Right lung (tissue), 10 donors: ENCODE data around the gene FANCD2. TPM values are rescaled to one million over a fixed set of nuclear protein-coding genes. Genes with fewer than 3 reads are reported as not detected.
"Not testable (repeated sequence)": the region's sequence is repeated elsewhere in the genome, so short reads cannot be mapped to it uniquely, and the experiment has no call there.

Source experiments
- DNase-seq, 2 donors: peaks; one replicate each; pipeline ENCODE4 v3.0.0-alpha.2; 2013
- long read RNA-seq, 8 donors: transcript quantifications; one replicate each; lab custom pipeline, GENCODE V29; 2026
- polyA plus RNA-seq, 5 donors: library from polyadenylated mRNA; unstranded; fragments of 120-200 nt; gene quantifications; one replicate each; pipeline versions ENCODE4 v1.2.1 to v1.2.3, GENCODE V29; 2013; ENCODE audit warnings: inconsistent platforms in 1 of 5, low replicate concordance in 1 of 5; ENCODE audit not compliant: insufficient read length in 5 of 5, insufficient read depth in 1 of 5

Gene FANCD2
- polyA plus RNA-seq: 10 to 100 TPM; 15.5 to 29.0 (median 21.6) TPM
- long read RNA-seq, donor 1, partial matches to known transcripts: 0 of 2 reads
- long read RNA-seq, donor 1, other reads (novel, unspliced or antisense): 0 of 2 reads
- long read RNA-seq, donor 2: 0 reads
- long read RNA-seq, donor 3: 0 reads
- long read RNA-seq, donor 4, partial matches to known transcripts: 0 of 1 reads
- long read RNA-seq, donor 4, other reads (novel, unspliced or antisense): 0 of 1 reads
- long read RNA-seq, donor 5, partial matches to known transcripts: 0 of 1 reads
- long read RNA-seq, donor 5, other reads (novel, unspliced or antisense): 0 of 1 reads
- long read RNA-seq, donor 6: 0 reads
- long read RNA-seq, donor 7: 0 reads
- long read RNA-seq, donor 8: 0 reads

DNA sequence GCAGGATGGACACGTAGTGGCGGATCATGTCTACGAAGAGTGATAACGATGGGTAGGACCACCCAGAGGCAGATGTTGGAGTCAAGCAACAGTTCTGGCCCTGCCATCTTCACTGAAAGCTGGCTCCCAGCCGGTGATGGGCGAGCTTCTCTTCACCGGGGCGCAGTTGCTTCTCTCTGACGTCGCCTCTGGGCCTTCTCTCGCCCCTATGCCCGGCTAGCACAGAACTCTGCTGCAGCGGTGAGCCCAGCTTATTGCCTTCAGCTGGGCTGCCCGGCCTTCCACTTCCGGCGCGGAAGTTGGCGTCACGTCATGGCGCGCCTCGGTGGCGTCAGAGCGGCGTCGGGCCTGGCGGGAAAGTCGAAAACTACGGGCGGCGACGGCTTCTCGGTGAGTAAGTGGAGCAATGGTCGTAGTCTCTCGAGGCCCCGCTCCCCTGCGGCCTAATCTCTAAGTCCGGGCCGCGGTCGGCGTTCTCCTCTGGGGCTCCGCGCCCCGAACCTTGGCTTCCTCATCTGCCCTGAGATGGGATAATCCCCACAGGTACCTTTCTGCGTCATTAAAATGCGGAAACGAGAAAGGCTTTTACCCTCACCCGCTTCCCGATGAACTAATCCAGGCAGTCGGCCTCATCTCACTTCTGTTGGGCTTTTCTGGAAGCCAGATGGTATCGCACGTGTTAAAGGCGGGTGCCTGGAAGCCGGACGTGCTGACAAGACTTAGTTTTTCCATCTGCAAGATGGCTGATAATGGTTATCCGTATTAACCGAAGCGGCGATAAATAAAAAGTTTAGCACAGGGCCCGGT is at the start of gene FANCD2:
FANCD2 (plus strand) TSS at position 354 of the 807 bp plus-strand sequence. CDS start 2,221 bp downstream, outside the sequence.
- DNase-seq: peak; percentile 86 to 91

DNA sequence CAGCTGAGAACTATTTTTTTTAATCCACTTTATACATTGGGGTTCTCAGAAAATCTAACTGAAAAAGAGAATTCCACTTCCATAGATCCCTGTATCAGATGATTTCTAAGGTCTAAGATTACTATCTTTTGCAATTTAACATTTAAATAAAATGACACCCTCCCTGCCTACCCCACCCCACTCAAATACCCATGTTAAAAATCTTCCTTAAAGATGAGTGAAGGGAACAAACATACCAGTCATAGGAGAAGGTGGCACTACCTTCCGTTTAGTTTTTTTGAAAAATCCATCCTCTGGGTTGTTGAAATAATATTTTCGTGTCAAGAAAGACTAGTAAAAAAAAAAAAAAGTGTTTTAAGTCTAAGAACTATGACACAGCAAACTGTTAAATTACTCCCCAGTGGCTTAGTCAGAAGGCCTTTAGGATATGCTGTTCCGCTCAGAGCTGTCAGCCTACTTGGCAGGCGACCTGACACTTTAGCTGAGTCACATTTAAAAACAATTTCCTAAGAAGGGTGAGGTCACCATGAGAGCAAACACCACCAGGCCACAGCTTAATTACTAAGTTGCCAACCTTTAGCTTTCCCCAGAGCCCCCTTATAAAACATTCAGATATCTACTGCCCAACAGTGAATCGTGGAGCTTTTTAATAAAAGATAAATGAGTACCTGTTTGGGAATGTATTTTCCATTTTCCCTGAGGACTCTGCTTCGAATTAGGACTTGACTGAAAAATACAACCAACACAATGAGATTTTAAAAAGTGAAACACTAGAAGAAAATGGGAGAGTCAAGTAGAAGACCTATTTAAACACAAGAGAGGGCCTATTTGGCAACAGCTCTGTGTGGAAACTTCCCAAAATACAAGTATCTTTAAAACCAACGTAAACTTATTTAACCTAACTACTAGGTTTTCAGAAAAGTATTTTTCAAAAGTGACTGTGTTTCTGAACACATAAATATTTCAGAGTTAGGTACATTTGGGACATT is 49.2 kb upstream of the FANCD2 start:
- no peak for DNase-seq

DNA sequence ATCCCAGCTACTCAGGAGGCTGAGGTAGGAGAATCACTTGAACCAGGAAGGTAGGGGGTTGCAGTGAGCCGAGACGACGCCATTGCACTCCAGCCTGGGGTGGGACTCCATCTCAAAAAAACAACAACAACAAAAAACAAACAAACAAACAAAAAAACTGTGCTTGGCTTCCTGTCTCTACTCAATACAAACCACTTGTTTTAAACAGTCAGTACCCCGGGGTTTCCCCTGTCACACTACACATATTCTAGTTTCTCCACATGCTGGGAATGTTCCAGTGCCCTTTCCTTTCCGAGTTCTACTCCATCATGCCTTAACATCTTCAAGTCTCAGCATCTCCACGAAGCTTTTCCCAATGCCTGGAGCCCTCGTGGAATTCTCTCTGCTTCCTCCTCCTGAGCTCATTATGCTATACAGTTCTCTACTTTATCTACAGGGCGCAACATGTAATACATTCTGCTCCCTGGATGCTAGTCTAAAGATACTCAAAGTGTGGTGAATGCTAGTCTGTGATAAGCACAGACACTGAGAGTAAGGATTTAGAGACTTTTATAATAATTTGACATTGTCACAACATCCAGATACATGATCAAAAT is 47.4 kb upstream of the FANCD2 start:
- DNase-seq: no peak

DNA sequence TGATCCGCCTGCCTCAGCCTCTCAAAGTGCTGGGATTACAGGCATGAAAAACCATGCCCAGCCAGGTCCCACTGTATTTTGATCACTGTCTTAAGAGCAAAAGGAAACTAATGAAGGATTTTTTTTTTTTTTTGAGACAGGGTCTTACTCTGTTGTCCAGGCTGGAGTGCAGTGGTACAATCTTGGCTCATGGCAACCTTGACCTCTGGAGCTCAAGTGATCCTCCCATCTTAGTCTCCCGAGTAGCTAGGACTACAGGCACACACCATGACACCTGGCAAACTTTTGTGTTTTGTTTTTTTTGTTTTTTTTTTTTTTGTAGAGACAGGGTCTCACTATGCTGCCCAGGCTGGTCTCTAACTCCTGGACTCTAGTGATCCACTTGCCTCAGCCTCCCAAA is 46.0 kb upstream of the FANCD2 start:
- no peak for DNase-seq

DNA sequence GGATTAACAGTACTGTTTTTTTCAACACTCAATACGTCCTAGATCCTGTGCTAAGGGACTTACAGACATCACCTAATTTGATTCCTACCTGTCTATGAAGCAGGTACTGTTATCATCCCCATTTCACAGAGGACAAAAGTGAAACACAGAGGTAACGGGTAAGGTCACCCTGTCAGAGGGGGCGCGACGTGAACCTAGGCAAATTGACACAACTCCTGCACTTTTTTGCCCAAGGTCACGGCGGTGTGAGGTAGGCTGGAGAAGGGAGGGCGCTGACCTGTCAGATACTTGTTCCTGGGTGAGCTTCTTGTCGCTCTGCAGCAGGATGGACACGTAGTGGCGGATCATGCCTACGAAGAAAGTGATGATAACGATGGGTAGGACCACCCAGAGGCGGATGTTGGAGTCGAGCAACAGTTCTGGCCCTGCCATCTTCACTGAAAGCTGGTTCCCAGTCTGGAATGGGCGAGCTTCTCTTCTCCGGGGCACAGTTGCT is 40.0 kb upstream of the FANCD2 start:
- DNase-seq: no peak

DNA sequence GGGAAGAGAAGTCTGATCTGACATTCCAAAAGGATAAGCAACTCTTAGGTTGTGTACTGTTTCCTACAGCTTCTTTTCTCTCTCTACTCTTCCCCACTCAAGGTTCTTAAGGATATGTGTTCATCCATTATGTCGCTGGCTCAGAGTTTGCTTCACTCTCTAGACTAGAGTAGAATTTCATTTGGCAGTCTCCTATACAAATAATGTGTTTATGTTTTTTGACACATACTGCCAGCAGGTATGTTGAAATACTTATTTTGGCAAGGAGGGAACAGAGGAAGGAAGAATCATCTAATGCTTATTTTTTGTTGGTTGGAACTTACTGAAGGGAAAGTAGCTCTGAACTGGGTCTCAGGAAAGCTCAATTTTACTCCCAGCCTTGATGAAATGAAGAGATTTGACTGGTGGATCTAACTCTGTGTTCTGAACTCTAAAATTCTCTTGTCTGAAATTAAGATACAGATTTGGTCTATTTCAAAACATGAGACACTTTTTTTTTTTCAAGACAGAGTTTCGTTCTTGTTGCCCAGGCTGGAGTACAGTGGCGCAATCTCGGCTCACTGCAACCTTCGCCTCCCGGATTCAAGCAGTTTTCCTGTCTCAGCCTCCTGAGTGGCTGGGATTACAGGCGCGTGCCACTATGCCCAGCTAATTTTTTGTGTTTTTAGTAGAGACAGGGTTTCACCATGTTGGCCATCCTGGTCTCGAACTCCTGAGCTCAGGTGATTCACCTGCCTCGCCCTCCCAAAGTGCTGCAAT is 32.0 kb upstream of the FANCD2 start:
- DNase-seq: peak in 1 of 2 donors; percentile 34

DNA sequence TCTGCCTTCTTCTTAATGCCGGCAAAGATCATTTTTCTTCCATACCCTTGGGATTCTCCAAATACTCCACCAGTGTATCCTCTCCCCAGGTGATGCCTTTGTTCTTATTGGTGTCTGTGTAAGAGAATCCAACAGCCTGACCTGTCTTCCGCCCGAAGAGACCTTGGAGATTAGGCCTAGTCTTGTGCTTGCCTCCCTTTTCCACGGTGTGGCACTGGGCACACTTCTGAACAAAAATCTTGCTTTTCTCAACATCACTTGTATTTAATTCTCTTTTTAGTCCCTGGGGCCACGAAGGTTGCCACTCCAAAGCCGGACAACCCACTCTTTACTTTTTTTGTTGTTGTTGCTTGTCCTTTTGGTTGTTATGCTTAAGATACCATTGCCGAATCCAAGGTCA is 25.6 kb upstream of the FANCD2 start:
- no peak for DNase-seq

DNA sequence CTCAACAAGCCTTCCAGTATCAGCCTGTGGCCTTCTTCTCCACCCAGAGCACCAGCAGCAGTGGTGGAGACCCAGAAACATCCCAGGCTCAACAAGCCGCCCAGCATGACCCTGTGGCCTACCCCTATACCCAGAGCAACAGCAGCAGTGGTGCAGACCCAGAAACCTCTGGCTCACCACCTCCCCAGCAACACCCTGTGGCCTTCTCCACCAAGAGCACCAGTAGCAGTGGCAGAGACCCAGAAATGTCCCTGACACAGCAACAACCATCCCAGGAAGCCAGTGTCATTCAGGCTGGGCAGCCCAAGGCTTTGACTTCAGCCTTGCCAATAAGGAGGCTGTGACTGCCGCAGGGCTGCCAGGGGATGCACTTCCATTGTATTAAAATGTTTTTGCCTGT is 23.3 kb upstream of the FANCD2 start:
- no peak for DNase-seq

DNA sequence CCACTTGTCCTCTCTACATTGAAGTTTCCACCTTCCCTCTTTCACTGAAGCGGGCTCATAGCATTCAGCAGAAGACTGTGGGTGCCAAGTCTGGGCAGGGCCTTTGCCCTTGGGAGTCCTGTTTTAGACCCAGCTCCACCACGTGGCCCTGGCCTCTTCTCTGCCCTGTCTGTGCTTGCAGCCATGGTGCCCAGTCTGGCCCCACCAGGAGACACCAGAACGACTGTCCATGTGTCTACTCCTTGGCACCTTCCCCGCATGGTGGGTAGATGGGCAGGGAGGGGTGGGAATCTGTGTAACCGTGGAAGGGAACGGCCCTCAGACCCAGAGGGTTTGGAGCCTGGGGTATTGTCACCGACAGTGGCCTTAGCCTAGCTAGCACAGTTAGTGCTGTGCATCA is 21.7 kb upstream of the FANCD2 start:
- DNase-seq: no peak

DNA sequence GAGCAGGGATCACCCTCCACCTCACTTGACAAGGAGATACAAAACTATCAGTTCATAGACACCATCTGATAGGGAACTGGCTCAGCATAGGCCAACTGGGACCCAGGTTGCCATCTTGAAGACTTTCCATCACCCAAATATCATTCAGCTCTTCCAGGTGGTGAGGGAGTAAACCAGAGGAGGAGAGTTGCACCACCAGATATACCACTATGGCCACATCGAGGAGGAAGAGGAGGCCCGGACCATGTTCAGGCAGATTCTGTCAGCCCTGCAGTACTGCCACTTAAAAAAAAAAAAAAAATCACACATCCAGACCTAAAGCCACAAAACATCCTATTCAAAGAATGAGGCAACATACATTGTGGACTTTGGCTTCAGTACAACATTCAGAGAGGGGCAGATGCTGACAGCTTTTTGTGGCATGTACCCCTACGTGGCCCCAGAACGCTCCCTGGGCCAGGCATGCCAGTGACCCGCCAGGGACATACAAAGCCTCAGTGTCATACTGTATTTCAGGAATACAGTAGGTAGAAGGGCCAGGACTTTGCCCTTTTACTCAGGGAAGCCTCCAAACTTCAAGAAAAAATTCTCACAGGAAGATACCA is 21.2 kb upstream of the FANCD2 start:
- DNase-seq: no peak

DNA sequence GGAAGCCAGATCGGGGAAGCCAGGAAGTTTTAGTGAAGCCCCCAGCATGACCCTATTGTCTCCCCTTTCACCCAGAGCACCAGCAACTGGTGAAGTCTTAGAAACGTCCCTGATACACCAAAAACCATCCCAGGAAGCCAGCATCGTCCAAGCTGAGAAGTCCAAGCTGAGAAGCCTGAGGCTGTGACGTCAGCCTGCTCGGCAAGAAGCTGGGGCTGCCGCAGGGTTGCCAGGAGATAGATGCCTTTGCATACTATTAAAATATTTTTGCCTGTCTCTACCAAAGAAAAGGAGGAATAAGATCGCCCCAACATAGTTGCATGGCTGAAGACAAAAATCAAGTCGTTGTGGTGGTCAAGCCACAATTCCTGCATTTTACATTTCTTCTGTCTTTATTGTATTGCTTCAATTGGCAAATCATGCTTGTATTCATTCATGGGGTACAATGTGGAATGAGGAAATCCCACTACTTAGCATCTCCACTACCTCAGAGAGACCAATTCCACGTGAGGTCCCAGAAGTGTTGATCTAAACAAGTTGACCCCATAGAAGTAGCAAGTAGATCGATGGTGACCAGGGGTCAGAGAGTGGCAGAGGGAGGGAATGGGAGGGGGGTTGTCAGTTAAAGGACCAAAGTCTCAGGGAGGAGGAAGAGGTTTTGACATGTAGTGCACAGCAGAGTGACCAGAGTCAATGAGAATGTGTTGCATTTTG is 20.0 kb upstream of the FANCD2 start:
- DNase-seq: no peak

DNA sequence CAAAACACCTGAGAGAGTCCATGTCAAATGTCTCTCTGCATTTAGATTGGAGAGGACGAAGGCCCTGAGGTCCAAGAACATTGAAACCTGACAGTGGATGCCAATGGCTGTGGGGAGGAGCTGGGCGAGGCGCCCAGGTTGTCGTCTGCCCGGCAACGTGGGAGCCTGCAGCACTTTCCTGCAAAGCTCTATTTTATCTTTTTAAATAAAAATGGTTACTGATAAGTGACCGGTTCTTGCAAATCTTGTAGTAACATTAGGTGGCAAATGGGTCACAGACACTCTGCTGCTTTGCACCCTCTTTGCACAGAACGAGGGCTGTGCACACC is 19.5 kb upstream of the FANCD2 start:
- no peak for DNase-seq

DNA sequence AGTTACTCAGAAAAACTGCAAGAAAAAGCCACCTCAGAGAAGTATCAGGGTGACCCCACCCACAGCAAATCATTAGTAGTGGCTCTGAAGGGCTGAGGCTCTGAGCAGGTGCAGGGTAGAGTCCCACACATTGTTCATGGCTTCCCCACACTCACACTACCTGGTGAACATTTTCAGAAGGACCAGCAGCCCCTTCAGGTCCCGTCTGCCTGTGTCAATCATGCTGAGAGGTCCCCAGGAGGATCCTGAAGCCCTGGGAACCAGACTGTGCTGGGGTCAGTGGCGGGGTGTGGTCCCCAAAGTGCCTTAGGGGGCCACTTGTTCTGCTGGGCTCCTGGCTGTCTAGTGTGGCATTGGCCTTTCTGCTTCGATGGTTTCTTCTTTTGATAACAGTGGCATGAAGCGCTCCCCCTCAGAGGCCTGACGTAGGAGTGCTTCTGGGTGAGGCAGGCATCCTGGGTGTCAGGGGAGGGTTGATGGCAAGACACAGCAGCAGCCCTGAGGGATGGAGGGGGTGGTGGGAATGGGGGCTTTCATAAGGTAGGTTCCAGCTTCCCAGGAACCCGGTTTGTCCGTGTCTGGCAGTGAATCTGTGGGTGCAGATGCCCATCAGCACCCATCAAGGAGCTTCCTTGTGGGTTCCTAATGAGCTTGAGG is 19.0 kb upstream of the FANCD2 start:
- no peak for DNase-seq

DNA sequence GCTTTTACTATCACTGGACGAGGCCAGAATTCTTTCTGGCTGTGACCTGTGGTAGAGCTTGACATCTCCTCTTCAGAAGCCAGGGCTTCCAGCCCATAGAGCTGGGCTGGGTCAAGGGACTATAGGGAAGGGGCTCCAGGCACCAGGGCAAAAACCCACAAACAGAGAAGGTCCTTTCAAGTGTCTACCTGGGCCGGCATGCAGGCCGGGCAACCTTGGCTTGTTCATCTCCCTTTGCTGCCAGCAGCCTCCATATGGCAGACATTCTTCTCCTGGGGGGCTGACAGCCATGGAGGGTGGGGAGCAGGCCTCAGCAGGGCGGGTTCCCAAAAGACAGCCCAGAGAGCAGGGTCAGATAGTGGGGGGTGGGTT is 18.0 kb upstream of the FANCD2 start:
- not testable (repeated sequence) for DNase-seq

DNA sequence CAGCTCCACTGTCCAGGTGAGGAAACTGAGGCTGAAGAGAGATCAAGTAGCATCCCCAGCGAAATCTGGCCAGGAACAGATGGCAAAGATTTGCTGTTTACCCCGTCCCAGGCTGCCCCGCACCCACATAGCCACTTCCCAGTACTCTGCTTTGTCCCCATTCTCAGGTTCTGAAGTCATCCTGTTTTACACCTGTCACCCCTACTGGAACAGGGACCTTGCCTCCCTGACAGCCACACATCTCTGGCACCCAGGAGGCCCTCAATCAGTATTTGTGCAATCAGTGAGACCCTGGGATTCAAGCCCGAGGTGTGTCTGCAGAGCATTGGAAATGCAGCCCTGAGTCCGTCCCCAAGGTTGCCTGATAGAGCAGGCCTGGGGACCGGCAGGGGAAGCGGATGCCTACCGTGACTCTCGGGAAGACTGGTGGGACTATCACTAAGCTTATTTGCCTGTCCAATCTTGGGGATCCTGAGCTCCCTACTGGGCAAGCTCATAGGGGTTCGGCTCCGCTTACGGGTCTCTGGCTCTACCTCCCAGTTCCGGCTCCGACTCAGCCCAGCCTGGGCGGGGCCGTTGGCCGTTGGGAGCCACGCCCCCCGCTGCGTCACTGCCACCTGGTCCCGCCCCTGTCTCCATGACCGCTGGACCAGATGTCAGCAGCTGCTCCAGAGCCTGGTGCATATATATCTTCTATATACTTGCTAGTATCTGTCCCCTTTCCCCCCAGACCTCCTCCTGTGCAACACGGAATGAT is 17.5 kb upstream of the FANCD2 start:
- DNase-seq: peak; percentile 81 to 88

DNA sequence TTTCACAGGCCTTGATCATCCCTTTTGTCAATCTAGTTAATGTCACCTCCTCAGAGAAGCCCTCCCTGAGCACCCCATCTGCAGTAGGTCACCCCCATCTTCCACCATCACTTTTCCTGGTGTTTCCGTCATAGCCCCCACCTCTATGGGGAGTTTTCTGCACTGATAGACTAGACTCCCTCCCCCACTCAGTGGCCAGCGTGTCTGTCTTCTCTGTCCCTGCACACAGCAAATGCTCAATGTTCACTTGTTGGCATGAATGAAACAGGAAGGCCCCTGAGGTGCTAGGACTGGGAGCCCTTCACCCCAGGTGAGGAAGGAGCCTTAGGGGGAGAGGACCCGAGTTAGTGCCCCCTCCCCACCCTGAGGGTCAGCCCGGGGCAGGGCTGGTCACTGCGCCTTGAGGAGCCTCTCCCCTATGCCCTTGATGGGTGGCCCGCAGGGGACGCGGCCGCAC is 15.8 kb upstream of the FANCD2 start:
- no peak for DNase-seq

DNA sequence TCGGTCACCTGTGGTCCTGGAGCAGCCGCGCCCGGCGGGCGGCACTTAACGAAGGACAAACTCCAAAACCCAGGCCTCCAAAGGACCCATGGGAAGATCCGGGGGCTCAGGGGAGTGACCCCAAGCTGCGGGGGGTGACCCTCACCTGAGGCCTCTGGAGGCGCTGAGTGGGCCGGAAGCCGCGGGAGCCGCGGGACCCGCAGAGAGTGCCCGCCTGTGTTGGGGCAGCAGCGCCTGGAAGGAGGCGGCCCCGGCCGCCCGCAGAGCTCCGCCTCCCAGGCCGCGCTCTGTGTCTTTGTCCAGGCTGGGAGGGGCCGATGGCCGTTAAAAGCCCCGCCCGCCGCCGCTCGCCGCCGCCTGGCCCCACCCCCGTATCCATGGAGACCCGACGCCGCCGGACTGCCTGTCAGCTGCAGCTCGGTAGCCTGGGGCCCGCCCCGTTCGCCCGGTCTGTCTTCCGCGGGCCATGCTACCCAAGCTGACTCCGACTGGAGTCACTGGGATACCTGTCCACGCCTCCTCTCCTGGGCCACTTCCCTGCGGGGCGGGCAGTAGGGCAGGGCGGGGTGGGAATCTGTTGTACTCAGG is 15.3 kb upstream of the FANCD2 start:
- DNase-seq: peak; percentile 90

DNA sequence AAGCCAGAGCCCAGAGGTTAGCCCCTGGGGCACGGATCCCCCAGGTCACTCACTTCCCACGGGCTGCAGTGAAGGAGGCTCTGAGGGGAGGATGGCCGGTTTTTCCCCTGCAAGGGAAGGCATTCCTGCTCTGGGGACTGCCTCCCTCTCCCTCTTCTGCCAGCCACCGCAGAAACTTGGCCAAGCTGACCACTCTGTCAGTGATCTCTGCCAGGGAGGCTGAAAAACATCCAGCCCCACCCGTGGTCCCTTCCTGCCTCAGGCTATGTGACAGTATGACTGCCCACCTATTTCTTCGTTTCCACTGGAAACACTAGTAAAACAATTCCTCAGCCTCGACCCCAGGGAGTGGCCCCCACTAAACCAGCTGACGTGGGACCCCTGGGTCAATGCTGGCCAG is 14.6 kb upstream of the FANCD2 start:
- DNase-seq: no peak
